ENCODE measurements around the gene UBE2I. TPM values are rescaled to one million over a fixed set of nuclear protein-coding genes. Genes with fewer than 3 reads are reported as not detected.
A peak's percentile ranks its signal among the peaks of the same experiment; 100 is the strongest.

UBE2I gene
- total RNA-seq, 1 donor from 2014 or later = 256 TPM

- H3K27ac Mint-ChIP-seq (ENCODE audit: unreplicated experiment) = no peak overlapping the region
- no peak for TF ChIP-seq CTCF (IDR thresholded peaks at IDR 0.05; ENCODE audit: partially characterized antibody, unreplicated experiment)
- no peak for DNase-seq
- H3K27me3 Mint-ChIP-seq (ENCODE audit: unreplicated experiment) = peaks cover 3% of the 10 kb centered on the region
- peaks cover 6% of the 10 kb centered on the region for H3K9me3 Mint-ChIP-seq (ENCODE audit: unreplicated experiment)
- no peaks in the 10 kb centered on the region for H3K36me3 Mint-ChIP-seq (ENCODE audit: unreplicated experiment)
- peaks cover 4% of the 10 kb centered on the region for H3K4me1 Mint-ChIP-seq (ENCODE audit: low read depth, unreplicated experiment)
- H3K4me3 Mint-ChIP-seq (ENCODE audit: unreplicated experiment) = no peak overlapping the region
Measured at GRCh38 chr16:1299012-1299867, 10.2 kb upstream of the UBE2I start.

- no peaks in the 10 kb centered on the region for H3K4me1 Mint-ChIP-seq (ENCODE audit: low read depth, unreplicated experiment)
- TF ChIP-seq CTCF (IDR thresholded peaks at IDR 0.05; ENCODE audit: partially characterized antibody, unreplicated experiment) = no peak
- DNase-seq = no peak
- peaks cover 3% of the 10 kb centered on the region for H3K27me3 Mint-ChIP-seq (ENCODE audit: unreplicated experiment)
- no peak overlapping the region for H3K27ac Mint-ChIP-seq (ENCODE audit: unreplicated experiment)
- peaks cover 6% of the 10 kb centered on the region for H3K9me3 Mint-ChIP-seq (ENCODE audit: unreplicated experiment)
- H3K36me3 Mint-ChIP-seq (ENCODE audit: unreplicated experiment) = no peaks in the 10 kb centered on the region
- no peak overlapping the region for H3K4me3 Mint-ChIP-seq (ENCODE audit: unreplicated experiment)
Measured at GRCh38 chr16:1299868-1300203, 9.6 kb upstream of the UBE2I start.

- Mint-ChIP-seq H3K9me3 (ENCODE audit: unreplicated experiment) (peaks cover 6% of the 10 kb centered on the region), H3K36me3 (ENCODE audit: unreplicated experiment) (no peaks in the 10 kb centered on the region), H3K27ac (ENCODE audit: unreplicated experiment) (no peak overlapping the region), H3K27me3 (ENCODE audit: unreplicated experiment) (peaks cover 2% of the 10 kb centered on the region), H3K4me1 (ENCODE audit: low read depth, unreplicated experiment) (no peaks in the 10 kb centered on the region), H3K4me3 (ENCODE audit: unreplicated experiment) (no peak overlapping the region)
- DNase-seq = peak; percentile 83
- peak; percentile 91 for TF ChIP-seq CTCF (IDR thresholded peaks at IDR 0.05; ENCODE audit: partially characterized antibody, unreplicated experiment)
Measured at GRCh38 chr16:1300664-1301476, 8.6 kb upstream of the UBE2I start.

DNA sequence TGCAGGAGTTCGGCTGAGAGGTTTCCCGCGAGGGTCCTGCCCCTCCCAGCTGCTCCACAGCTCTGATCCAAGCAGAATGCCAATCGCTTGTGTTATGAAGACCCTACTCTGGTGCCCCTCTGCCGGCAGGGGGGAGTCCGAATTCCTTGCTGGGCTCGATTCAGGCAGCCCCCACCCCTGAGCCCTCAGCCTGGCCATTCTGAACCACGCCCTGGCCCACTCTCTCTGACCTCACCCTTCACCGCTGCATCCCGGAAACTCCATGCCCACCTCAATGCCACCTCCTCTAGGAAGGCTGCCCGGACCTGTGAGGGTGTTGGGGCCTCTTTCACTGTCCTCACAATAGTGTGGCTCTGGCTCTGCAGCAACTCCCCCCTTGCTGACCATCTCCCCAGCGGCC lies 7.9 kb upstream of the UBE2I start:
- Mint-ChIP-seq H3K36me3 (ENCODE audit: unreplicated experiment) (no peaks in the 10 kb centered on the region), H3K4me1 (ENCODE audit: low read depth, unreplicated experiment) (no peaks in the 10 kb centered on the region), H3K9me3 (ENCODE audit: unreplicated experiment) (peaks cover 6% of the 10 kb centered on the region), H3K4me3 (ENCODE audit: unreplicated experiment) (no peak overlapping the region), H3K27ac (ENCODE audit: unreplicated experiment) (no peak overlapping the region), H3K27me3 (ENCODE audit: unreplicated experiment) (peaks cover 2% of the 10 kb centered on the region)
- DNase-seq = no peak
- no peak for TF ChIP-seq CTCF (IDR thresholded peaks at IDR 0.05; ENCODE audit: partially characterized antibody, unreplicated experiment)

DNA sequence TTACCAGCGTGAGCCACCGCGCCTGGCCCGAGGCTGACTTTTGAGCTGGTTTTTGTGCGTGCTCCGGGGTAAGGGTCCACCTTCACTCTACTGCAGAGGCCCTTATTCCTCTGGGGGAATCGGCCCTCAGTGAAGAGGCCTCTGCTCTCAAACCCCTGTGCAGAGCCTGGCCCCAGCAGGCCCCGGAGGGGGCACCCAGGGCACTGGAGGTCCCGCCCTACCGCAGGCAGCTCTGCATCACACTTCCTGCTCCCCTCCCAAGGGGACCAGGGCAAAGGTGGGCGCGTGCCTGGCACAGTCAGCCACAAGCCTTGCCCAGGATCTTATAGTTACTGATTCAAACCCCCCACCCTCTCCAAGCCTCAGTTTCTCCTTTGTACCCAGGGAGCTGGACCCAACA lies 3.6 kb upstream of the UBE2I start:
- H3K4me1 Mint-ChIP-seq (ENCODE audit: low read depth, unreplicated experiment) = peaks cover 3% of the 10 kb centered on the region
- no peak for DNase-seq
- no peak overlapping the region for H3K4me3 Mint-ChIP-seq (ENCODE audit: unreplicated experiment)
- peaks cover 4% of the 10 kb centered on the region for H3K27me3 Mint-ChIP-seq (ENCODE audit: unreplicated experiment)
- TF ChIP-seq CTCF (IDR thresholded peaks at IDR 0.05; ENCODE audit: partially characterized antibody, unreplicated experiment) = no peak
- H3K9me3 Mint-ChIP-seq (ENCODE audit: unreplicated experiment) = peaks cover 7% of the 10 kb centered on the region
- no peak overlapping the region for H3K27ac Mint-ChIP-seq (ENCODE audit: unreplicated experiment)
- H3K36me3 Mint-ChIP-seq (ENCODE audit: unreplicated experiment) = no peaks in the 10 kb centered on the region
